CD14-positive monocyte (primary cell): ENCODE data around the gene TRMT112. TPM values are rescaled to one million over a fixed set of nuclear protein-coding genes. Genes with fewer than 3 reads are reported as not detected.
"Not testable (repeated sequence)": the region's sequence is repeated elsewhere in the genome, so short reads cannot be mapped to it uniquely, and the experiment has no call there.

ENCODE experiments used
- DNase-seq, 3 donors: peaks; one replicate each; pipeline ENCODE4 v3.0.0-alpha.2; 2011 to 2022
- H2AFZ ChIP-seq: 2 replicates; pipeline ENCODE4 v1.6.0; 2012; ENCODE audit warnings: mild to moderate bottlenecking, low read depth, low read length, inconsistent platforms; ENCODE audit not compliant: insufficient read depth, poor library complexity, severe bottlenecking
- H3K27ac ChIP-seq, 2 donors: 1 replicate in 1 of 2; 2 replicates in 1 of 2; pipeline ENCODE4 v1.5.1; 2012 to 2013; ENCODE audit warnings: low read length in 2 of 2, control low read depth in 1 of 2, inconsistent platforms in 1 of 2, low read depth in 1 of 2, mild to moderate bottlenecking in 1 of 2
- H3K27me3 ChIP-seq, 2 donors: one replicate each; pipeline versions ENCODE4 v1.6.0 to v1.6.1; 2011 to 2013; ENCODE audit warnings: low read length in 2 of 2; ENCODE audit not compliant: control insufficient read depth in 2 of 2, insufficient read depth in 2 of 2
- H3K36me3 ChIP-seq, 2 donors: replicated peaks in 1 of 2; 1 replicate in 1 of 2; 2 replicates in 1 of 2; pipeline versions ENCODE4 v1.5.1 to v1.6.1; 2012 to 2013; ENCODE audit warnings: low read length in 2 of 2, control low read depth in 1 of 2, inconsistent platforms in 1 of 2, mild to moderate bottlenecking in 1 of 2; ENCODE audit not compliant: insufficient read depth in 2 of 2, control insufficient read depth in 1 of 2
- H3K4me1 ChIP-seq, 2 donors: 1 replicate in 1 of 2; 2 replicates in 1 of 2; pipeline versions ENCODE4 v1.5.1 to v1.6.1; 2012 to 2013; ENCODE audit warnings: low read length in 2 of 2, control low read depth in 1 of 2, inconsistent platforms in 1 of 2, mild to moderate bottlenecking in 1 of 2, moderate library complexity in 1 of 2; ENCODE audit not compliant: insufficient read depth in 2 of 2, control insufficient read depth in 1 of 2
- H3K4me2 ChIP-seq: replicated peaks from 2 replicates; pipeline ENCODE3; 2012; ENCODE audit warnings: low read length, moderate library complexity, mild to moderate bottlenecking; ENCODE audit not compliant: poor library complexity, severe bottlenecking; ENCODE audit errors: extremely low read depth
- H3K4me3 ChIP-seq, 3 experiments: fragments of 200-600 bp in 1 of 3; sonication (generic) in 1 of 3; replicated peaks in 1 of 3; 1 replicate in 2 of 3; 2 replicates in 1 of 3; pipeline ENCODE4 v1.5.1; 2011 to 2013; ENCODE audit warnings: low read length in 3 of 3, mild to moderate bottlenecking in 3 of 3, control low read depth in 2 of 3, low read depth in 2 of 3, inconsistent platforms in 1 of 3, moderate library complexity in 1 of 3
- H3K79me2 ChIP-seq: 2 replicates; pipeline ENCODE4 v1.6.0; 2012; ENCODE audit warnings: mild to moderate bottlenecking, control low read depth, inconsistent platforms, low read length, moderate library complexity; ENCODE audit not compliant: insufficient read depth
- H3K9ac ChIP-seq: 2 replicates; pipeline ENCODE4 v1.6.0; 2017; ENCODE audit warnings: low read length, mild to moderate bottlenecking; ENCODE audit not compliant: insufficient read depth, poor library complexity, severe bottlenecking
- H3K9me3 ChIP-seq, 2 donors: replicated peaks in 1 of 2; 1 replicate in 1 of 2; 2 replicates in 1 of 2; pipeline versions ENCODE4 v1.5.1 to v1.6.1; 2012 to 2013; ENCODE audit warnings: low read length in 2 of 2, control low read depth in 1 of 2; ENCODE audit not compliant: control insufficient read depth in 1 of 2, insufficient read depth in 1 of 2
- H4K20me1 ChIP-seq: 2 replicates; pipeline ENCODE4 v1.6.0; 2012; ENCODE audit warnings: mild to moderate bottlenecking, low read length, control low read depth, moderate library complexity; ENCODE audit not compliant: insufficient read depth
- H3K27ac Mint-ChIP-seq, 7 donors: one replicate each; pipeline ENCODE4 v1.8.0; 2020; ENCODE audit warnings: mild to moderate bottlenecking in 7 of 7, mixed read lengths in 7 of 7, moderate library complexity in 6 of 7, inconsistent platforms in 2 of 7
- H3K27me3 Mint-ChIP-seq, 3 donors: one replicate each; pipeline ENCODE4 v1.8.0; 2021 to 2022; ENCODE audit warnings: low read depth in 3 of 3, mild to moderate bottlenecking in 3 of 3, mixed read lengths in 3 of 3, moderate library complexity in 3 of 3, inconsistent platforms in 1 of 3
- H3K36me3 Mint-ChIP-seq, 2 donors: one replicate each; pipeline ENCODE4 v1.8.0; 2020; ENCODE audit warnings: mixed read lengths in 2 of 2, inconsistent platforms in 1 of 2, mild to moderate bottlenecking in 1 of 2
- H3K4me1 Mint-ChIP-seq: one replicate; pipeline ENCODE4 v1.8.0; 2020; ENCODE audit warnings: mild to moderate bottlenecking, mixed read lengths
- H3K4me3 Mint-ChIP-seq, 2 donors: one replicate each; pipeline ENCODE4 v1.8.0; 2020; ENCODE audit warnings: mild to moderate bottlenecking in 2 of 2, mixed read lengths in 2 of 2, moderate library complexity in 1 of 2
- H3K9me3 Mint-ChIP-seq, 7 donors: one replicate each; pipeline ENCODE4 v1.8.0; 2020 to 2022; ENCODE audit warnings: mixed read lengths in 7 of 7, mild to moderate bottlenecking in 6 of 7, moderate library complexity in 6 of 7, inconsistent platforms in 2 of 7
- CTCF ChIP-seq: fragments of 200-600 bp; IDR thresholded peaks from one replicate; pipeline ENCODE4 v1.8.0; 2022; ENCODE audit warnings: antibody characterized with exemption, mild to moderate bottlenecking
- WGBS: methylation state at CpG from one replicate; pipeline ENCODE4 v1.1.5; 2013; ENCODE audit warnings: missing lambda C conversion rate; ENCODE audit not compliant: insufficient coverage; 5-methylcytosine and 5-hydroxymethylcytosine counted together
- intact Hi-C, 2 donors: fragments of 100-400 bp; cut with micrococcal nuclease; formaldehyde crosslinking; loops; one replicate each; pipeline versions ENCODE4 v1.15.0 to v1.15.1; 2023
- polyA plus RNA-seq, 3 donors: library from polyadenylated mRNA; depleted of rRNA in 1 of 3; unstranded in 2 of 3; stranded (reverse) in 1 of 3; fragments of 300-500 nt in 2 of 3; fragments of >200 nt in 1 of 3; fragmentation: Illumina TruSeq in 2 of 3; gene quantifications; 1 replicate in 2 of 3; 2 replicates in 1 of 3; pipeline ENCODE4 v1.2.3, GENCODE V29; 2012 to 2021

The TRMT112 gene
- polyA plus RNA-seq, 3 donors: 162 to 298 (median 254) TPM

GRCh38 chr11:64315667-64316526 lies 1.5 kb downstream of the TRMT112 start:
- H3K4me3 Mint-ChIP-seq, H3K9ac ChIP-seq, H3K27me3 ChIP-seq, H3K4me3 ChIP-seq, H3K9me3 Mint-ChIP-seq, H3K27me3 Mint-ChIP-seq, H2AFZ ChIP-seq, H3K9me3 ChIP-seq, DNase-seq, H3K4me2 ChIP-seq: not testable (repeated sequence)
- intact Hi-C loops: loop anchor here (5.0 kb wide), 1 partner anchor 41 kb away; the partner anchor contains the start of gene RPS6KA4 (in 2 of the 2)
- WGBS: 95% methylated on average over 13 of the region's 25 CpGs
- Mint-ChIP-seq H3K4me1 (peaks cover 37% of the 10 kb centered on the region), H3K27ac (peak overlapping the region in 6 of 7 donors; percentile 6 to 99 (median 99)), H3K36me3 (peaks cover 38 to 60% of the 10 kb centered on the region in 2 donors)
- Histone ChIP-seq H3K36me3 (peaks cover 38 to 47% of the 10 kb centered on the region in 2 donors), H3K79me2 (peaks cover 26% of the 10 kb centered on the region), H3K4me1 (peaks cover 28 to 43% of the 10 kb centered on the region in 2 donors), H4K20me1 (peaks cover 51% of the 10 kb centered on the region), H3K27ac (peak overlapping the region; percentile 96 to 97)

GRCh38 chr11:64314805-64315561 lies 2.4 kb downstream of the TRMT112 start:
- no peaks in the 10 kb centered on the region for H3K9me3 ChIP-seq
- H4K20me1 ChIP-seq: peaks cover 58% of the 10 kb centered on the region
- no peak for TF ChIP-seq CTCF
- Mint-ChIP-seq H3K27me3 (peaks cover 0 to 1% (median 0%) of the 10 kb centered on the region in 3 donors), H3K27ac (peak overlapping the region in 3 of 7 donors; percentile 6 to 90 (median 71)), H3K4me3 (no peak overlapping the region), H3K9me3 (no peaks in the 10 kb centered on the region), H3K4me1 (peaks cover 38% of the 10 kb centered on the region), H3K36me3 (peaks cover 32 to 57% of the 10 kb centered on the region in 2 donors)
- no peak overlapping the region for H3K4me3 ChIP-seq
- no peak overlapping the region for H2AFZ ChIP-seq
- no peak overlapping the region for H3K9ac ChIP-seq
- no peak for DNase-seq
- H3K79me2 ChIP-seq: peaks cover 32% of the 10 kb centered on the region
- H3K4me1 ChIP-seq: peaks cover 28 to 43% of the 10 kb centered on the region in 2 donors
- intact Hi-C loops: loop anchor here (5.0 kb wide), 1 partner anchor 42 kb away; the partner anchor contains the start of gene RPS6KA4 (in 2 of the 2)
- H3K36me3 ChIP-seq: peaks cover 36 to 42% of the 10 kb centered on the region in 2 donors
- H3K4me2 ChIP-seq: no peak overlapping the region
- H3K27me3 ChIP-seq: no peaks in the 10 kb centered on the region
- 98% methylated on average over 20 of the region's 24 CpGs for WGBS
- H3K27ac ChIP-seq: peak overlapping the region in 1 of 2 donors; percentile 3
